HG03354 (cell line): ENCODE measurements around the gene GNAT2.

ENCODE experiments used
- ATAC-seq: cut with Tn5 transposase; IDR thresholded peaks from one replicate; pipeline ENCODE4 v1.9.1; 2021; ENCODE audit warnings: mild to moderate bottlenecking; ENCODE audit not compliant: unreplicated experiment, poor library complexity, severe bottlenecking

GNAT2 gene

GRCh38 chr1:109629372-109630030, 10.1 kb upstream of the GNAT2 start:
- ATAC-seq: no peak

GRCh38 chr1:109628540-109629321, 9.3 kb upstream of the GNAT2 start:
- ATAC-seq: no peak

DNA sequence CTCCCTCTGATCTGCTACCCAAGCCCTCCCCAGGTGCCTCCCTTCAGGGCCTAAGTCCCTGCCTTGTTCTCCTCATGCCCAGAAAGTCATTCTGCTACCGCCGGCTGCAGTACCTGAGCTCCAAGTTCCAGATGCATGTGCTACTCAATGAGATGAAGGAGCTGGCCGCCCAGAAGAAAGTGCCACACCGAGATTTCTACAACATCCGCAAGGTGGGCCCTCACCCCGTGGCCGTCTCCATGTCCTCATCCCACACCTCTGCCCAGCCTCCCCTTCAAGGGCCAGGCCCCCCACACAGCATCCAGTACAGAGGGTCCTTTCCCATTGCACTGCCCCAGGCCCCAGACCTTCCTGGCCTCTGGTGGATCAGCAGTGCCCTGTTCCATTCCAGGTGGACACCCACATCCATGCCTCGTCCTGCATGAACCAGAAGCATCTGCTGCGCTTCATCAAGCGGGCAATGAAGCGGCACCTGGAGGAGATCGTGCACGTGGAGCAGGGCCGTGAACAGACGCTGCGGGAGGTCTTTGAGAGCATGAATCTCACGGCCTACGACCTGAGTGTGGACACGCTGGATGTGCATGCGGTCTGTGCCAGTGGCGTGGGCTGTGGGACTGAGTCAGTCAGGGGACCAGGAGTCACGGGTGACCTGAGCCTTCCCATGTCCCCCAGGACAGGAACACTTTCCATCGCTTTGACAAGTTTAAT, 8.4 kb upstream of the GNAT2 start:
- ATAC-seq: no peak

DNA sequence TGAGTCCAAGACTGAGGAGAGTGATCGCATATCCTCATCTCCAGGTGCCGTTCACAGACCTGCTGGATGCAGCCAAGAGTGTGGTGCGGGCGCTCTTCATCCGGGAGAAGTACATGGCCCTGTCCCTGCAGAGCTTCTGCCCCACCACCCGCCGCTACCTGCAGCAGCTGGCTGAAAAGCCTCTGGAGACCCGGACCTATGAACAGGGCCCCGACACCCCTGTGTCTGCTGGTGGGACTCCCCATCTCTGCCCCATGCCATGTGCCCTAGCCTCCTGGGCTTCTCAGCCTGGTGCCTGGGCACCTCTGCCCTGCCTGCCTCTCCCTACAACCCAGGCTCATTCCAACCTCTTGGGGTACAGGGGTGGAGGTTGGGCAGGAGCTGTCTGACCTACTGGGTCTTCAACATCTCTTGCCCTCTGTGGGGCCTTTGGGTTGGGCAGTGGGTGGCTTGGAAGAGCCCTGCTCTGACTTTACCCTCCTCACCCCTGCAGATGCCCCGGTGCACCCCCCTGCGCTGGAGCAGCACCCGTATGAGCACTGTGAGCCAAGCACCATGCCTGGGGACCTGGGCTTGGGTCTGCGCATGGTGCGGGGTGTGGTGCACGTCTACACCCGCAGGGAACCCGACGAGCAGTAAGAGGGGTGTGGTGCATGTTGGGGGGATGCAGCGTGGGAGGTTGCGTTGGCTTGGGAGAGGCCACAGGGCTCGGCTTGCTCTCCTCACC, 7.4 kb upstream of the GNAT2 start:
- ATAC-seq: no peak

DNA sequence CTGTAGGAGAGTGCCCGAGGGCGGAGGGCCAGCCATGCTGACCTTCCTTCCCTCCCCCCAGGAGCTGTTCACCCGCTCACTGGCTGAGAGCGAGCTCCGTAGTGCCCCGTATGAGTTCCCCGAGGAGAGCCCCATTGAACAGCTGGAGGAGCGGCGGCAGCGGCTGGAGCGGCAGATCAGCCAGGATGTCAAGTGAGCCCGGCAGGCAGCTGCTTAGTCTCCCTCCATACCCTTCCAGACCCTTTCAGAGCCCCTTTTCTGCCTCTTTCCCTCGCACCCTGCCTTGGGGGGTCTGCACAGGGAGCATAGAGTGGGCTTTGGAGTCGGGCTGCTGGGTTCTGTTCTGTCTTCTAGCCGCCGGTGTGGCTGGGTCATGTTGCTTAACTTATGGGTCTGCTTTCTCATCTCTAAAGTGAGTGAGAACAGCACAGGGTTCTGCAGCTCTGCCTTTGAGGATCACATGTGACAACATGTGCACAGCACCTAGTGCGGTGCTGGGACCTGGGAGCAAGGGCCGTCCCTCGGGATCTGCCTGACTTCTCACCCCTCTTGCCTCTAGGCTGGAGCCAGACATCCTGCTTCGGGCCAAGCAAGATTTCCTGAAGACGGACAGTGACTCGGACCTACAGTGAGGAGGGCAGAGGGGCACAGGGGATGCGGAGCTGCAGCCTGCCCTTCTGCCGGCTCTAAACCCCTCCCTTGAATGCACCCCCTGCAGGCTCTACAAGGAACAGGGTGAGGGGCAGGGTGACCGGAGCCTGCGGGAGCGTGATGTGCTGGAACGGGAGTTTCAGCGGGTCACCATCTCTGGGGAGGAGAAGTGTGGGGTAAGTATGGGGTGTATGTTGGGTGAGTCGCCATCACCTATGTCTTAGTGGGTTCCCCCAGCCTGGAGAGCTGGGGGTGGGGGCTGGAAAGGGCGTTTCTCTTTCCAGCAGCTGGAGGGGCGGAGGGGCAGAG, 6.5 kb upstream of the GNAT2 start:
- ATAC-seq: no peak

- ATAC-seq: no peak
Measured at GRCh38 chr1:109625176-109625575, 5.8 kb upstream of the GNAT2 start.

- peak; percentile 31 for ATAC-seq
Measured at GRCh38 chr1:109624201-109625010, 5.0 kb upstream of the GNAT2 start.

GRCh38 chr1:109623601-109624161, 4.3 kb upstream of the GNAT2 start:
- ATAC-seq: no peak

DNA sequence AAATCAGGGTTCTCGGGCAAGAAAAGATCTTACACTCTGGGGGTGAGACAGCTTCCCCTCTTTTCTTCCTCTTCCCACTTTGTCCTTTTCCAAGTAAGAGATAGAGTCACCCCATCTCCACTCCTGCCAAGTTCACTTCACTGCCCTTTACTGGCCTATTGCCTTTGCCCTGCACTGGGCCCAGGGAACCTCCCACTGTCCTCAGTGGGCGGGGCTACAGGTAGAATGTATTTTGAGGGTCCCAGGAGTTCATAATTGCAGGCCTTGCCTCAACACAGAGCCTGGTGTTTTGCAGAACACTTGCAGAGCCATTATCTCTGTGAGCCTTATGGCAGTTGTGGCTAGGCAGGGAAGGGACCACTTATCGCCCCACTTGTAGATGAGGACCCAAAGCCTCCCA, 3.5 kb upstream of the GNAT2 start:
- no peak for ATAC-seq

DNA sequence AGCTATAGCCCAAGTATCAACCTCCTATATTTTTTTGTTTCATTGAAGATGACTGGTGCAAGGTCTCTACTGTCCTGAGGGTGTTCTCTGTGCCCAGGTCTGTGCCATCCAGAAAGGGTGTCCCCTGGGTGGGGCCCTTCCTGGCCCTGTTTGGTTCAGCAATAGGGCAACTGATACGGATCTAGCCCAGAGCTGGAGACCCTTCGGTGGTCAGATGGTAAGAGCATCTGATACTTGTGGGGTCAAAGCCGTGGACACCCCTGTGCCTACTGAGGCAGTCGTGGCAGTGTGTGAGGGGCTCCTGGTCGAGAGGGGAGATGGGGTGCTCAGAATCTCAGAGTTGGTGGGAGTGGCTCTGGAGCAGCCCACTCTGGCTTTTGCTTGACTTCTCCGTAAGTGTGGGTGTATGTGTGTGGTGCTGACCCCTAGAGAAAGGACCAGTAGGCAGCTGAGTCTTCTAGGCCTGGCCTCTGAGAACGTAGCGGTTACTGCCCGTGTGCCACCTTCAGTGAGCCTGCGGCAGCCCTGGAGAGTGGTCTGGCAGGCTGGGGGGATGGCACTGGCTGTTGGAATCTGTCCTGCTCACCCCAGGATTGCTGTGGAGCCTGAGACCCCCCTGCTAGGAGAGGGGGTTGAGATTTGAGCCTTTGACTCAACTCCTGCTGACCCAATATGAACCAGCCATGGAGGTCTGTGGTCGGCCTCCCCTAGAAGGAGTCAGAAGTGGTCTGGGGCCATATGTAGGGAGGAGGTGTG, 2.9 kb upstream of the GNAT2 start:
- no peak for ATAC-seq

GRCh38 chr1:109621379-109622136, 2.1 kb upstream of the GNAT2 start:
- no peak for ATAC-seq

GRCh38 chr1:109620841-109621286, 1.4 kb upstream of the GNAT2 start:
- peak; percentile 74 for ATAC-seq

DNA sequence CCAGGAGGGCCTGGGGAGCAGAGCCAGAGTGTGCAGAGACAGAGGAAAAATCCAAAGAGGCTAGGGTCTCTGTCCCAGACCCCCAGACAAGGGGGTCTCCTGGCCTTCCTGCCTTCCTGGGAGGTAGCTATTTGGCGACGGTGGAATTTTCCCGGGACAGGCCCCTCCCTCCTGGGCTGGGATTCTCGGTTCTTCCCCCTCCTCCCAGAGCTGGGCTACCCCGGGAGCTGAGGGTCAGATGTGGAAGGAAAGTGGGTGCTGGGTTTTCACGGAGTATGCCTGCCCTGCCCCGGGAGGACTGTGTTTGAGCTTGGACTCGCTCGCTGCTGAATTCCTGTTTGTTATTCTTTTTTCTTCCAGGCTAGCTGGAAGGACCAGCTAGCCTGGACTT, 980 bp upstream of the GNAT2 start:
- ATAC-seq: peak; percentile 0

DNA sequence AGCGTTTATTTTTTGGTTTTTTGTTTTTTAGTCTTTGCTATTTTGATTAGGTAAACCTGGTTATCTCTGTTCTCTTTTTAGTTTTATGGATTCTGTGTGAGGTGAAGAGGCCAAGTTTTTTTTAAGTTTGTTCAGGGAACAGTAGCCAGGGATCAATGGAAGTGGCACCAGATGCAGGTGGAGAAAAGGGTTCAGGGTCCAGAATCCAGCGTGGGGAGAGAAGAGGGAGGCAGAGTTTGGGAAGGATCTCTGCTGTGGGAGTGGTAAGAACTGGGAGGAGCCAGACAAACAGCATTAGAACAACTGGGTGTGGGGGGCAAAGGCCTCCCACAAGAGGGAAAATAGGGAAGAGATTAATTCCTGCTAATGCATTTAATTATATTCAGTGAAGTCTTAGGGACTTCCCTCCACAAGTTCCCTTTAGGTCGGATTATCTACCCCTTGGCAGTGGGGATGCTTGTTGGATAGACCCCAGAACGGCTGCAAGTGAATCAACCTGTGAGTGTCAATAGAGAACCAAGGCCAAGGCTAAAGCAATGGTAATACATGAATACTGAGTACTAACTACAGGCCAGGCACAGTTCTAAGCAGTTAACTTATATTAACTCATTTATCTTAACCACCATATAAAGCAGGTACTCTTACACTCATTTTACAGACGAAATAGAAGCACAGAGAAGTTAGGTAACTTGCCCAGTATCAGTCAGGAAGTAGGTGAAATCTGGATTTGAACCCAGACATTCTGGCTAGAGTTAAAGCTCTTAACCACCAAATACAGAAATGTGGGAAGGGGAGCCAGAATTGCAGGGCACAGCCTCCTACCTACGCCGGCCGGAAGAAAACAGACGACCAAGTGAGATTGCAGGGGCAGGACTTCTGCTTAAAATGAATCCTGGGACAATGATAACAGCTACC, 498 bp downstream of the GNAT2 start:
- no peak for ATAC-seq

DNA sequence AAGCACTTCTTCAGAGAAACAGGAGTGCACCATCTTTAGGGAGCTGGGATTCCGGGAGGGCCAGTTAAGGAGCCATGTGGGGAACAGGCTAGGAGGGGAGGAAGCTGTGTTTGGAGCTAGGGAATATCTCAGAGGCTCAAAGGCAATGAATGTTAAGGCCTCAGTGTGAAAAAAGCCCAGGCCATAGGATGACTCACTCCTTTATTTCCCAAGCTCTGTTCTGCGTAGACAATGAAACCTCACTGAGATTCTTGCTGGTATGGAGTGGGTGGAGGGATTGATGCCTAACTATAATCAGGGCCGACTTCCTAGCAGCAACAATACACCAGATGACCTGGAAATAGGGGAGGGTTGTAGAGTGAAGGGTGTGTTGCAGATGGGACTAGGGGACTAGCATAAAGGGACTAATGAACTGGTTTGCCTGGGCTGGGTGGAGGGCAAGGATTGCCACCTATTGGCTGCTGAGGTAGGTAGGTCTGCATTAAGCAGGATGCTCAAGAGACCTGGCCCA, 2.1 kb downstream of the GNAT2 start:
- no peak for ATAC-seq
